Activated naive CD8-positive, alpha-beta T cell treated with anti-CD3 and anti-CD28 coated beads, Interleukin-2, amount 50 U/mL, for 16 hours (primary cell): ENCODE measurements around the gene ZFP1.

Experiments
- DNase-seq: peaks from one replicate; pipeline ENCODE4 v3.0.0-alpha.2; 2020; ENCODE audit warnings: low read depth, low spot score

The ZFP1 gene

GRCh38 chr16:75151798-75152197, 3.5 kb downstream of the ZFP1 start:
- DNase-seq = no peak

DNA sequence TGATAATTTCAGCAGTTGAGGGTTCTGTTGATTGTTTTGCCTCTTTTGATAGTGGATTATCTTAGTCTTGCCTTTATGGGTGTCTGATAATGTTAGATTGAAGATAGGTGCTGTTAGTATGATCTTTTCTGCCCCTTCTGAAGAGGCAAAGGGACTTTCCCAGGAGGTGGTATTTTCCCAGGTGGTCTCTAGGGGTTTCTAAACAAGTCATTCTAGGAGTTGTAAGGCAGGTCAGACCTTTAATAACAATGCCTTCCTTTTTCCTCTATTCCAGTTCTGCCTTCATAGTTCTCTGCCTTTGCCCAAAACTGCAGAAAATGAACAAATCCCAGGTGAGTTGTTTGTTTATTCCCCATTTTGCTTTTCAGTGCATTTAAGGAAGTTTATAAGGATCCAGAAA, 4.3 kb downstream of the ZFP1 start:
- no peak for DNase-seq

GRCh38 chr16:75160386-75160785, 12.1 kb downstream of the ZFP1 start:
- DNase-seq = no peak

- no peak for DNase-seq
These were observed 21.6 kb downstream of the ZFP1 start for GRCh38 chr16:75169899-75170405.

GRCh38 chr16:75172578-75172977, 24.3 kb downstream of the ZFP1 start:
- no peak for DNase-seq

DNA sequence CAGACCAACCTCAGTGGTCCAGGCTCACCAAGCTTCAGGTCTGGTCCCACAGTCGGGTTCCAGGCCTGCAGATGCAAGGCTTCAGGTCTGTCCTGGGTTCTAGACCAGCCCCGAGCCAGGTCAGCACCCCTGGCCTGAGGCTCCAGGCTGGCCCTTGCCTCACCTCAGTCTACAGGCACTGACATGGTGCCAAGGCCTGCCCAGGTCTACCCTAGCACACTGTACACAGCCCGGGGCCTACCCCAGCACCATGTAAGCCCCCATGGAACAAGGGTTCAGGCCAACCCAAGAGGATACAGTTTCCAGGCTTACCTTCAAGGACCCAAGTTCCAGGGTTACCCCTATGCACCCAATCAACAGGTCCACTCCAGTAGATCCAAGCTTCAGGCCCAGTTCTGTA, 26.8 kb downstream of the ZFP1 start:
- DNase-seq = no peak

DNA sequence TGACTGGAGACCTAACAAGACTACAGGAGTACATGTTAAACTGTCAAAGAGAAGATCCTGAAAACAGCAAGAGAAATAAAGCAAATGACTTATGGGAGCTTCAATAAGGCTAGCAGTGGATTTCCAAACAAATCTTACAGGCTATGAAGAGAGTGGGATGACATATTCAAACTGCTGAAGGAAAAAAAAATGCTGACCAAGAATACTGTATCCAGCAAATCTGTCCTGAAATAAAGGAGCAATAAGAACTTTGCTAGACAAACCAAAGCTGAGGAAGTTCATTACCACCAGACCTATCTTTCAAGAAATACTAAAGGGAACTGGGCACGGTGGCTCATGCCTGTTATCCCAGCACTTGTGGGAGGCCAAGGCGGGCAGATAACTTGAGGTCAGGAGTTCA, 28.6 kb downstream of the ZFP1 start:
- no peak for DNase-seq

DNA sequence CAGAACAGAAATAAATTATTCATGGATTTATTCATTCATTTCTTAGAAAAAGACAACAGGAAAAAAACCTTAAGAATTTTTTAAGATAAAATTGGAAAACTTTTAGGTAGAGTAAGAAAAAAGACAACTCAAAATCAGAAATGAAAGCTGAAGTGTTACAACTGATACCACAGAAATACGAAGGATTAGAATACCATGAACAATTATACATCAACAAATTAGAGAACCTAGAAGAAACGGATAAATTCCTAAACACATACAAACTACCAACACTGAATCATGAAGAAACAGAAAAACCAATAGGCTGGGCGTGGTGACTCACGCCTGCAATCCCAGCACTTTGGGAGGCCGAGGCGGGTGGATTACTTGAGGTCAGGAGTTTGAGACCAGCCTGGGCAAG, 30.9 kb downstream of the ZFP1 start:
- DNase-seq = no peak

- no peak for DNase-seq
These were observed 33.3 kb downstream of the ZFP1 start for GRCh38 chr16:75181630-75182029.

- DNase-seq = no peak
These were observed 40.6 kb downstream of the ZFP1 start for GRCh38 chr16:75188832-75189477.

- DNase-seq = no peak
These were observed 41.4 kb downstream of the ZFP1 start for GRCh38 chr16:75189638-75190245.

DNA sequence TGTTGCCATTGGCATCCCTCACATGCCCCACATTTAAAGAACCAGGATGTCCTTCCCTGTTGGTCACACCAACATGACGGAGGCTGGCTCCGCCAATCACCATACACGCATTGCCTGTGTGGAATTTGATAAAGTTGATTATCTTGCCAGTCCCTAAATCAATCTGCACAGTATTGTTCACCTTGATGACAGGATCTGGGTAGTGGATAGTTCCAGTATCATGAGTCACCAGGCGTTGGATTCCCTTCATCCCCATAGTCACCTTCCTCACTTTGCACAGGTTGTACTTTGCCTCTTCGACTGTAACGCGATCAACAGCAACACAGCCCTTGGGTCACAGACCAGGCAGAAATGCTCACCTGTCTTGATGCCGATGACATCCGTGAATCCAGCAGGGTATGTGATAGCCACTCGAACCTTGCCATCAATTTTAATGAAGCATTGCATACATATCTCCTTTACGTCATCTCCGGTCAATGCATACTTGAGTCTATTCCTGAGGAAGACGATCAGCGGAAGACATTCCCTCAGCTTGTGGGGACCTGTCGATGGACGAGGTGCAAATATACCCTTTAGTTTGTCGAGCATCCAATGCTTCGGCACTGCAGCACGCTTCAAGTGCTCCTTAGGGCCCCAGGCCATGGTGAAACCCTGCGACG, 44.4 kb downstream of the ZFP1 start:
- DNase-seq = no peak

GRCh38 chr16:75193265-75193650, 44.9 kb downstream of the ZFP1 start:
- no peak for DNase-seq

GRCh38 chr16:75193730-75194444, 45.6 kb downstream of the ZFP1 start:
- DNase-seq = no peak

DNA sequence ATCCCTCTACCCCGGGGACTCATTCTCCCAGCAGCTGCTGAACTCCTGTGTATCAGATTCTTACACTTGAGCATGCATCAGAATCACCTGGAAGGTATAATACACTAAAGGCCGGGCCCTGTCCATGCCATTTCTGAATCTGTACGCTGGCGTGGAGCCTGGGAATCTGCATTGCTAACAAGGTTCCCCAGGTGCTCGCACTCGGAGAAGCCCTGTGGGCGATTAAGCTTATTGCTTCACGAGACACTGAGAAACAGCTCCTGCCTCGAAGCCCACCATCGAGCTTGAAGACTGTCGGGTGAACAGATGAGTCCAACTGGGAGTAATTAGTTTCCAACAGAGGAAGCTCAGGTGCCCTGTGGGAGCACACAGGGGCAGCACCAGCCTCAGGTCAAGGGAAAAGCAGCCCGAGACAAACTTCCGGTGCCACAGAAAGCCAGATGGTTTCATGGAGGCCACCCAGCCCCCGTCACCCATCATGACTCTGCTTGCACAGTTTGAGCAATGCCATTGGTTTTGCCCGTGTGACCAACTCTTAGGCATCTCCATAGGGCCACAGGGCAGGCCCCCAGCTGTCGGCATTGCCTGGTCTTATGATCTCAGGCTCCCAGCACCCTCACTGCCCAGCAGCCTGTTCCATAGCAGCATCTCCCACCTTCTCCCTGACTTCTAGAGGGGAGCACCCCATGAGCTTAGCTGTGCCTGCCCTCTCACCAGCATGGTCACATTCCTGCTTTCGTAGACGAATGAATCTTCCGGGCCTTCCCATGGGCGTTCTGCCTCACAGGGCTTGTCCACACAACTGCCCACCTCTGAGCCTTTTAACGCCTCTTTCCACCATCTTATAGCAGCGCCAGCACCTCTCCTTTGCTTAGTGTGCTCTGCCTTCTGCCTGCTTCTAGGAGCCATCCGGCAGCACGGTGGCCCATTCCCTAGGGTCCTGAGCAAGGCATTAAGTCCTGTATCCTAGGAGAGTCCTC, 47.8 kb downstream of the ZFP1 start:
- no peak for DNase-seq

GRCh38 chr16:75196836-75197235, 48.5 kb downstream of the ZFP1 start:
- no peak for DNase-seq

- DNase-seq = no peak
These were observed 49.3 kb downstream of the ZFP1 start for GRCh38 chr16:75197522-75198134.

DNA sequence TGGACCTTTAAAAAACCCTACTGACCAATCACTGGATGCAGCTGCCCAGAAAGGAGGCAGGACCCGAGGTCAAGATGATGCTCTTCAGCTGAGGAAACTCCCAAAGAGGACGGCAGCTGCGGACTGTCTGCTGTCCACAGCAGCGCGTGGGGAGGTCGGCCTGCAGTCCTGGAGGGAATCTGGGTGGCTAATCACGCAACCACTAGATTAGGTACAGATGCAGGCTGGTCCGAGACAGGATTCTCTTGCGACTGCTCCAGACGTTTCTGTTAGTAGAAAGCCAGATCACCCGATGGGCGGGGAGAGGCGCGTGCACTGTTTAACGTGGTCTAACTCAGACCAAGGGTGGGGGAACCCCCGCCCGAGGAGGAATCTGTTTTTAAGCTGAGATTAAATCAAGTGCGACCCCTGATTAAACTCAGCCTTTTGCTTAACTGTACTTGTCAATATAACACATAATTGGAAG, 49.8 kb downstream of the ZFP1 start:
- no peak for DNase-seq

DNA sequence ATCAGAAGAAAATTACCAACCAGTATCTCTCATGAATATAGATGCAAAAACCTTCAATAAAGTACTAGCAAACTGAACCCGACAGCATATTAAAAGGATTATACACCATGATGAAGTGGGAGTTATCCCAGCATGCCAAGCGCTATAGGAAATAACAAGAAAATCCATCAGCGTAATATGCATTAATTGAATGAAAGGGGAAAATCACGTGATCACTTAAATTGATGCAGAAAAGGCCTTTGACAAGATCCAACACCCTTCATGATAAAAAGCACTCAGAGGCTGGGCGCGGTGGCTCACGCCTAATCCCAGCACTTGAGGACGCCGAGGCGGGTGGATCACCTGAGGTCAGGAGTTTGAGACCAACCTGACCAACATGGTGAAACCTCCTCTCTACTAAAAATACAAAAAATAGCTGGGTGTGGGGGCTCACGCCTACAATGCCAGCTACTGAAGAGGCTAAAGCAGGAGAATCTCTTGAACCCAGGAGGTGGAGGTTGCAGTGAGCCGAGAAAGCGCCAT, 53.8 kb downstream of the ZFP1 start:
- no peak for DNase-seq

DNA sequence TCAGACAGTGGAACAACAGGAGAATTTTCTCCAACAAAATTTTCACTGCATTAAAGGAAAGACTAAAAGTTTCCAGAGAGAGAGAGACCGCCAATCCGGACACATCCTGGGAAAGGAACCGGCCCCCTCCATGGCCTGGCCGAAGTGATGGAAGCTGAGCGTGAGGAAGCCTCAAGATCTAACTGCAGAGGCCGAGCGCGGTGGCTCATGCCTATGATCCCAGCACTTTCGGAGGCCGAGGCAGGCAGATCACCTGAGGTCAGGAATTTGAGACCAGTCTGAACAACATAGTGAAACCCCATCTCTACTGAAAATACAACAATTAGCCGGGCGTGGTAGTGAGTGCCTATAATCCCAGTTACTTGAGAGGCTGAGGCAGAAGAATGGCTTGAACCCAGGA, 54.8 kb downstream of the ZFP1 start:
- DNase-seq = no peak
